PFSK-1 (cell line): ENCODE results near the gene CRADD.

Experiments used
- POLR2AphosphoS5 ChIP-seq: IDR thresholded peaks from 2 replicates; pipeline ENCODE4 v1.6.1; 2012; ENCODE audit warnings: low read depth, mild to moderate bottlenecking, control low read depth, low read length, moderate library complexity
- SIN3A ChIP-seq: IDR thresholded peaks from 2 replicates; pipeline ENCODE4 v1.6.1; 2012; ENCODE audit warnings: mild to moderate bottlenecking, low read length, moderate library complexity, borderline replicate concordance; ENCODE audit not compliant: insufficient read depth
- TAF1 ChIP-seq: IDR thresholded peaks from 2 replicates; pipeline ENCODE4 v1.6.1; 2012; ENCODE audit warnings: low read length, control low read depth, borderline replicate concordance; ENCODE audit not compliant: insufficient read depth

- TF ChIP-seq SIN3A (no peak), TAF1 (no peak), POLR2AphosphoS5 (no peak)
Observed at GRCh38 chr12:93668919-93669418, 8.2 kb upstream of the CRADD start.
